GM18909 (cell line): ENCODE measurements around the gene DOLPP1.

Source experiments
- ATAC-seq: cut with Tn5 transposase; IDR thresholded peaks from one replicate; pipeline ENCODE4 v1.9.1; 2021; ENCODE audit warnings: mild to moderate bottlenecking; ENCODE audit not compliant: unreplicated experiment, poor library complexity

Gene DOLPP1

DNA sequence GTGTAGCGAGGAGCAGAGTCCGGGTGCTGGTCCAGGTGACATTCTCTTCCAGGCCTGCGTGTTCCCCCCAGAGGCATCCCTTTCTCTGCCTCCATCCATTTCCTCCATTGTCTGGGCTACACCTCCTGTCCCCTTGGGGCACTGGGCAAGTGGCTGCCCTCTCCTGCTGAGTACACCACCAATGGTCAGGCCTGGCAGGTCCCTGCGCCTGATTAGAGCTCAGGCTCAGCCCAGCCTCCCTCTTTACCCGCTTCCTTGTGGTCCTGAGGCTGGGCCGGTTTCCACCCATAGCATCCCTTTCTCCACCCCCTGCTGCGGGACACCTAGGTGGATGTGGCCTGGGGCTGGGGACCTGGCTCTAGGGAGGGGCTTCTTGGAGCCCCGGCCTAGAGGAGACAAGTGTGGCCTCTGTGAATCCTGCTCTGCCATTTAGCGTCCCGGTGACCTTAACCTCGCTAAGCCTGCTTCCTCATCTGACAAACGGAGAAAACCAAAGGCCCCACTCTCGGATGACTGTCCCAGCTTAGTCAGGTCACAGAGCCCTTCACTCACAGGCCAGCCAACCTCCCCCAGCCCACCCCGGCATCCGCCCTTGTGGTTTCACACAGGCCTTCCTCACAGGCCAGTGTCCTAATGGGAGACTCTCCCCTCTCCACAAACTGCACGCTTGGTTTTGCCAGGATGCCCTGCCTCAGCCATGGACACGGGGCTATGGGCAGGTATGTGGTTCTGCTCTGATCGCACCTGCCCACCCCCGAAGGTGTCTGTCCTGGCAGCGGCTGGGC lies 12.9 kb downstream of the DOLPP1 start:
- no peak for ATAC-seq

DNA sequence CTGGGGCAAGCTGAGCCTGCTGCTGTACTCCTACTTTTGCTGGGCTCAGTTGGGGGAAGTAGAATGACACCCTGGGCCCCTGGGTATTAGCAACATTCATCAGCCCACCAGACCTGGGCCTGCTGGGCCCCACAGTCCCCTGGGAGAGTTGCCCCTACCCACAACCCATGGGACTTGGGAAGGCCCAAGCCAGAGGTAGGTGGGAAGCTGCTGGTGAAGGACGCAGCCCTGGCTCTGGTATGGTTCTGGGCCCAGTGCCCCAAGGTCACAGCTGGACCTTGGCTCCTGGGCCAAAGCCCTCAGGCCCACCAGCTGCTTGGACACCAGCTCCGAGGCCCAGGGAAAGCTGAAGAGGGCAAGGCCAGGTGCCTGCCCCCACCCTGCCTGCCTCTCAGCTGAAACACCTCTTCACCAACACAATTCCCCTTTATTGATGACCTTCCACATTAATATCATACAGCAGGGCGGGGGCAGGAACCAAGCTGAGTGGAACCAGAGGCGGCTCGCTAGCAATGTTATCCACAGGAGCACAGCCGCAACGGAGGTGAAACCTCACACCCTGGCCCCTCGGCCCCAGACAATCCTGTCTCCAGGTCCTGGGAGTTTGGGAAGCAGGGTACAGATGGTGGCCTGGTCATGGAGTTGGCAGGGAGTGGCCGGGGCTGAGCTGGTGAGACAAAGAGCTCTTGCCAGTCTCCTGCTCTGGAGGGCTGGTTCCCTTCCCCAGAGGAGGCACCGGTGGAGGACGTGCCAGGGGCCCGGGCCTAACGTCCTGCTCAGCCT lies 13.7 kb downstream of the DOLPP1 start:
- no peak for ATAC-seq

GRCh38 chr9:129095170-129095667 lies 14.3 kb downstream of the DOLPP1 start:
- no peak for ATAC-seq

- no peak for ATAC-seq
These were observed 15.0 kb downstream of the DOLPP1 start for GRCh38 chr9:129095908-129096307.

GRCh38 chr9:129097671-129098306 lies 16.9 kb downstream of the DOLPP1 start:
- no peak for ATAC-seq

DNA sequence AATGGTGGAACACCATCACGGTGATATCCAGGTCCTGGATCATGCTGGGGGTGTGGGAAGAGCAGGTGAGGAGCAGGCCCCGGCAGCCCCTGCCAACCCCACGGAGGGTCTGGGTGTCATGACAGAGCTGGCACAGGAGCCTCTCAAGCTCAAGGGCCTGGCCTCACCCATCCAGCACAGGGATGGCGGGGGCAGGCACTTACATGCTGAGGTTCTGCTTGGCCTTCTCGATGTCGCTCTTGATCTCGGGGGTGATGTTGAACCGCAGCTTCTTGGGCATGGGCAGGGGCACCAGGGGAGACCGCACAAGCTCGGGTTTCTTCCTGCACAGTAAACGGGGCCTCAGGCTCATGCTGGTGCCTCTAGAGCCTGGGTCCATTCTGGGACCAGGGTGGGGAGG lies 17.4 kb downstream of the DOLPP1 start:
- no peak for ATAC-seq

DNA sequence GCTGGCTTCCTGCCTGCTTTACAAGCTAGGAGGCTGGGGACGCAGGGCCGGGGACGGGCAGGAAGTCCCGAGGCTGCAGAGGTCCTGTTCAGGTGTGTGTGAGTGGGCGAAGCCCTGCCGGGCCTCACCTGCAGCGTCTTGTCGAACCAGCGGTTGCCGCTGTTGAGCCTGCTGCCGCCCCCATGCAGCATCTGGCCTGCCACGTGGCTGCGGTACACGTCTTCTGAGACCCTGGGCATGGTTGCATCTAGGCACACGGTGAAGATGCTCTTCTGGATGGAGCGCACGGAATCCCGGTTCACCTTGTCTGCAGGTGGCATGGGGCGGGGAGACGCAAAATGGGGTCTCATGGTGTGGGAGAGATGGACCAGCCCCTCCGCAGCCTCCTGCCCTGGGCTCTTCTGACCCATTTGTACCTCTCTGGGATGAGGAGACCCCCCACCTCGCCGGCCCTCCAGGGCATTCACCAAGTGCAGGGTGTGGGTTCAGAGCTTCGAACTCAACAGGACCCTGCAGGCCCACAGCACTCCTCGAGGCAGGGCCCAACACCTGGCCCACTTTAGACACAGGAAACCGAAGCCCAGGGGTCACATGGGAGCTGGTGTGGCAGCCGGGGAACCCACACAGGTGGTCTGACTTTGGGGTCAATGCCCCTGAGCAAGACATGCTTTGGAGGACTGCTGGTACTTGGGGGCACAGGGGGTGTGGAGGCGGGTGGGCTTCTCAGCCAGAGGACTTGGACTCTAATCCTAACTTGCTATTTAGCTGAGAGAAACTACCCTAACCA lies 19.7 kb downstream of the DOLPP1 start:
- no peak for ATAC-seq

GRCh38 chr9:129101279-129101678 lies 20.4 kb downstream of the DOLPP1 start:
- no peak for ATAC-seq

DNA sequence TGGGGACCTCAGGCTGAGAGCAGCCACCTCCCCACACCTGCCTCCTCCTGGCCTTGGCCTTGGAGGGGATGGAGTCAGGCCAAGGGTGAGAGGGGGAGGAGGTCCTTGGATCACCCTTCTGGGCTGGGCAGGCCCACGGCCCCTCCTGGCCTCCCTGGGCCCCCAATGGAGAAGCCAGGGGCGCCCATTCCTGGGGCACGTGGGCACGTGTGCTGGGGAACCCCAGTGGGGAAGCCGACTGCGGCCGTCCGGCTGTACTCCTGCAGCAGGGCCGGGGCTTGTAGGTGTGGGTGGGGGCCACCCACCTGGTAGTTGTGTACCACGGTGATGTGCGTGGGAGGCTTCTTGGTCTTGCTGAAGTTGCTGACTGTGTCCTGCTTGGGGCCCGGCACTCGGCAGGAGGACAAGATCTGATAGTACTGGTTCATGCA lies 21.2 kb downstream of the DOLPP1 start:
- ATAC-seq: no peak

- ATAC-seq: no peak
These were observed 22.1 kb downstream of the DOLPP1 start for GRCh38 chr9:129102791-129103594.

DNA sequence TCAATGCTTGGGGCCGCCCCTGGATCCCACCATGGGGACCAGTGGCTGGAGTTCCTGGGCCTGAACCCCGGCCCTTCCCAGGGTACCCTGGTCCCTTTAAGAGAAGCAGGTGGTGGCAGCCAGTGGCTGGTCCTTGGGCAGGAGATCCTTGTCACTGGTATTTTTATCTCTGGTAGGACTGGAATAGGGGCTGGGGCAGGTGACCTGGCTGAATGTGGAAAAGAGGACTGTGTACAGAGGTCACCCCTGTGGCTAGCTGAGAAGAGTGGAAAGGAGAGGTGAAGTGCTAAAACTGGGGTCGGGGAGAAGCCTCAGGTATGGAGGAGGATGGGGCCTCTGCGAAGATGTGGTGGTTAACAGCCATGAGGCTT lies 22.7 kb downstream of the DOLPP1 start:
- ATAC-seq: no peak

- ATAC-seq: no peak
These were observed 23.1 kb downstream of the DOLPP1 start for GRCh38 chr9:129104051-129104450.

GRCh38 chr9:129105857-129106694 lies 25.2 kb downstream of the DOLPP1 start:
- no peak for ATAC-seq

- no peak for ATAC-seq
These were observed 26.7 kb downstream of the DOLPP1 start for GRCh38 chr9:129107651-129108050.

DNA sequence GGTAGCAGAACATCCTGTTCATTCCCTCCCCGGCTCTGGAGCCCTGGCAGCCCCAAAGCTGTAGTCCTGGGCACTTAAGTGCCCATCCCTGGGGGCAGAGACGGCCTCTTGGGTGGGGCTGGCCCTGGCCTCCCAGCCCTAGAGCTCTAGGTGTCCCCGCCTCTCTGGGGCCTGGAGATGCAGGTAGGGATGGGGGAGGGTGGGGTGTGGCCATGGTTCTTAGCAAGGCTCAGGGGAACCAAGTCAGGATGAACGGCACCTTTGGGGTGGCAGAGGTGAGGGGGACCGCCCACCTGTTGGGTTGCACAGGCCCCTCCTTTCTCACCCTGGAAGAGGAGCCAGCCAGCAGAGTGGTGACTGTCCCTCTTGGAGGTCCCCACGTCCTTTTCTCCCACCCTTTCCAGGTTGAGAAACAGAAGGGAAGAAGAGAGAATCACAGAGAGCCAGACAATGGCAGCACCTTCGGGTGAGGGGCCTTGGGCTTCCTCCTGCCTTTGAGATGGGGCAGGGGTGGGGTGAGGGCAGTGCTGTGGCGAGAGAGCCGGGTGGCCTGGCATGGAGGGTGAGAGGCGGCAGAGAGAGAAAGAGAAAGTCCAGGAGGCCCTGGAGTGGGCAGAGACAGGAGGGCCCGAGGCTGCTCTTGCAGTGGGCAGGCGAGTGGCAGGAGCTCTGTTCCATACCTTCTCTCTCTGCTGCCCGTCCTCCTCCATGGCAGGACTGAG lies 27.3 kb downstream of the DOLPP1 start:
- no peak for ATAC-seq

- ATAC-seq: no peak
These were observed 28.1 kb downstream of the DOLPP1 start for GRCh38 chr9:129108805-129109536.

DNA sequence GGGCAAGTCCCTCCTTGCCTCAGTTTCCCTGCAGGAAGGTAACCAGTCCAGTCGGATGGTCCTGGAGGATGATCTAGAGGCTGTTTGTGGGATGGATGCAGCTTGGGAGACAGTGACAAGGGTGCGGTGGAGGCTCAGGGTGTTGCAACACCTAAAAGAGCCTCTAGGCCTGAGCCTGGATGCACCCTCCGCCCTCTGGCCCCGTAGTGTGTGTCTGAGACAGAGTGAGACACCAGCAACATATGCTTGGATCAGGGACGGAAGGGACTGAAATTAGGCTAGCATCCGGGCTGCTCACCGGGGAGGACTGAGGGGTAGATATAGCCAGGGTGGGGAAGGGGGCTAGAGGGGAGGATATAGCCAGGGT lies 28.6 kb downstream of the DOLPP1 start:
- no peak for ATAC-seq
